Vagina (tissue), 2 donors: ENCODE measurements around the gene HSPA8. TPM values are rescaled to one million over a fixed set of nuclear protein-coding genes. Genes with fewer than 3 reads are reported as not detected.
"Not testable (repeated sequence)": the region's sequence is repeated elsewhere in the genome, so short reads cannot be mapped to it uniquely, and the experiment has no call there.

Experiments used
- DNase-seq, 2 donors: peaks; one replicate each; pipeline ENCODE4 v3.0.0-alpha.2; 2017; ENCODE audit errors: extremely low spot score in 2 of 2
- H3K27ac ChIP-seq: fragments of 200-600 bp; sonication (generic); one replicate; pipeline ENCODE4 v1.5.1; 2019
- H3K27me3 ChIP-seq: fragments of 200-600 bp; sonication (generic); one replicate; pipeline ENCODE4 v1.5.1; 2019
- H3K36me3 ChIP-seq, 2 donors: fragments of 200-600 bp; sonication (generic); one replicate each; pipeline ENCODE4 v1.5.1; 2017 to 2019
- H3K4me1 ChIP-seq: fragments of 200-600 bp; sonication (generic); one replicate; pipeline ENCODE4 v1.5.1; 2019
- H3K4me3 ChIP-seq, 2 donors: fragments of 200-600 bp; sonication (generic); 1 replicate in 1 of 2; 2 replicates in 1 of 2; pipeline ENCODE4 v1.5.1; 2016 to 2019
- H3K9me3 ChIP-seq: fragments of 200-600 bp; sonication (generic); one replicate; pipeline ENCODE4 v1.5.1; 2019
- CTCF ChIP-seq, 3 experiments: fragments of 450-650 bp in 2 of 3; fragments of 200-600 bp in 1 of 3; sonication (generic) in 1 of 3; IDR thresholded peaks; one replicate each; pipeline ENCODE4 v1.5.1; 2017 to 2019; ENCODE audit warnings: antibody characterized with exemption in 3 of 3, mild to moderate bottlenecking in 2 of 3, moderate library complexity in 2 of 3
- POLR2A ChIP-seq, 2 donors: fragments of 450-650 bp; IDR thresholded peaks; one replicate each; pipeline ENCODE4 v1.6.1; 2017; ENCODE audit warnings: antibody characterized with exemption in 2 of 2, mild to moderate bottlenecking in 2 of 2, moderate library complexity in 2 of 2
- POLR2AphosphoS5 ChIP-seq, 2 donors: sonication (generic); formaldehyde crosslinking; IDR thresholded peaks; one replicate each; pipeline ENCODE4 v1.9.0; 2017; ENCODE audit warnings: antibody characterized with exemption in 2 of 2, mild to moderate bottlenecking in 2 of 2, low read depth in 1 of 2; ENCODE audit not compliant: insufficient read depth in 1 of 2
- intact Hi-C: fragments of 100-400 bp; cut with DNase I; formaldehyde crosslinking; loops from one replicate; pipeline ENCODE4 v1.15.1; 2023
- total RNA-seq: library from RNA; depleted of rRNA; stranded (reverse); fragments of >200 nt; gene quantifications from one replicate; pipeline ENCODE4 v1.2.3, GENCODE V29; 2016

HSPA8 gene
- total RNA-seq, 1 donor from 2014 or later: 584 TPM

GRCh38 chr11:123062158-123062891 lies 389 bp upstream of the HSPA8 start:
- peak overlapping the region; percentile 72 to 94 for H3K4me3 ChIP-seq
- TF ChIP-seq POLR2A (IDR thresholded peaks at IDR 0.05): peak; percentile 64 to 89
- TF ChIP-seq CTCF (IDR thresholded peaks at IDR 0.05): no peak
- peak; percentile 91 to 97 for TF ChIP-seq POLR2AphosphoS5 (IDR thresholded peaks at IDR 0.05; ENCODE audit: insufficient read depth in 1 of 2, low read depth in 1 of 2)
- peak; percentile 98 to 100 for DNase-seq
- peak overlapping the region; percentile 99 for H3K27ac ChIP-seq
- no peaks in the 10 kb centered on the region for H3K27me3 ChIP-seq
- peaks cover 0 to 39% of the 10 kb centered on the region in 2 donors for H3K36me3 ChIP-seq
- intact Hi-C loops: no loop called here
- no peaks in the 10 kb centered on the region for H3K9me3 ChIP-seq
- peaks cover 56% of the 10 kb centered on the region for H3K4me1 ChIP-seq

- Histone ChIP-seq H3K4me3 (peak overlapping the region; percentile 72 to 94), H3K27me3 (no peaks in the 10 kb centered on the region), H3K36me3 (peaks cover 0 to 58% of the 10 kb centered on the region in 2 donors), H3K4me1 (peaks cover 75% of the 10 kb centered on the region), H3K27ac (peak overlapping the region; percentile 99), H3K9me3 (no peaks in the 10 kb centered on the region)
- no peak for DNase-seq
- TF ChIP-seq POLR2AphosphoS5 (IDR thresholded peaks at IDR 0.05; ENCODE audit: insufficient read depth in 1 of 2, low read depth in 1 of 2) (no peak), CTCF (IDR thresholded peaks at IDR 0.05) (no peak), POLR2A (IDR thresholded peaks at IDR 0.05) (no peak)
- intact Hi-C loops: no loop called here
Observed at GRCh38 chr11:123060277-123061000, 1.5 kb downstream of the HSPA8 start.

- peaks cover 0 to 64% of the 10 kb centered on the region in 2 donors for H3K36me3 ChIP-seq
Observed at GRCh38 chr11:123059041-123059920, 2.7 kb downstream of the HSPA8 start.

GRCh38 chr11:123057661-123058305 lies 4.2 kb downstream of the HSPA8 start:
- H3K27me3 ChIP-seq: no peaks in the 10 kb centered on the region
- H3K9me3 ChIP-seq: no peaks in the 10 kb centered on the region
- peaks cover 69% of the 10 kb centered on the region for H3K4me1 ChIP-seq
- no peak overlapping the region for H3K27ac ChIP-seq
- H3K4me3 ChIP-seq: no peak overlapping the region
- TF ChIP-seq POLR2A (IDR thresholded peaks at IDR 0.05) (no peak), CTCF (IDR thresholded peaks at IDR 0.05) (no peak), POLR2AphosphoS5 (IDR thresholded peaks at IDR 0.05; ENCODE audit: insufficient read depth in 1 of 2, low read depth in 1 of 2) (no peak)
- no peak for DNase-seq
- peaks cover 0 to 67% of the 10 kb centered on the region in 2 donors for H3K36me3 ChIP-seq
- intact Hi-C loops: no loop called here

More at GRCh38 chr11:123059041-123059920, 2.7 kb downstream of the HSPA8 start:
- Histone ChIP-seq H3K4me3 (peak overlapping the region; percentile 72 to 94), H3K4me1 (peaks cover 78% of the 10 kb centered on the region), H3K27ac (peak overlapping the region; percentile 99)
- H3K27me3 ChIP-seq, H3K9me3 ChIP-seq, intact Hi-C loops, DNase-seq: not testable (repeated sequence)
